ENCODE measurements around the gene DLL4. TPM values are rescaled to one million over a fixed set of nuclear protein-coding genes. Genes with fewer than 3 reads are reported as not detected.
A peak's percentile ranks its signal among the peaks of the same experiment; 100 is the strongest.

DLL4 gene
- total and polyA plus RNA-seq, 2 donors (not counting 1 experiment from before 2014, with no cell fraction given), result 0.07 to 0.30 TPM

DNA sequence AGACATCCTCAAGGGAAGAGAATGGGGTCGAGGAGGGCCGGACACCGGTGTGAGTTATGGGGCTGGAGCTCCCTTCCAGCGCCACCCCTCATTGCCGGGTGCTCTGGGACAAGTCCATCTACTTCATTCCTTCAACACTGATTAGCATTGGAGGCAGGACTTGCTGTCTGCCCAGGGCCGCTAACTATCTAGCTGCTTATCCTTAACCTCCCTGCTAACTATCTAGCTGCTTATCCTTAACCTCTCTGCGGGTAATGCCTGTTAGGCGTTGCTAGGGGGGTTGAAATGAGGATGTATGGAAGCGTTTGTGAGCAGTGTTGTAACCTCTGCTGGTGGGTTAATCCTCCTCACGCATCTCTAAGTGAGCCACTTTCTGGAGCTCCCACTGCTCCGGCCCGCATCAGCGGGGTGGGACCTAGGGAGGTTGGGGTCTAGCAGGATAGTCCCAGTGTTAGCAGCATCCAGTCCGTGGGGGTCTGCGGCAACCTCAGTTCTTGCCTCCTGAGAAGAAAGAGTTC is 13.3 kb downstream of the DLL4 start:
- peak overlapping the region; percentile 63 for H3K27ac Mint-ChIP-seq

More for the DNA sequence above, 13.3 kb downstream of the DLL4 start:
- no peak for DNase-seq
- WGBS (ENCODE audit: insufficient coverage), result 24% methylated on average over 11 of the region's 15 CpGs
- intact Hi-C loops (cut with micrococcal nuclease), result loop anchor here (1.0 to 5.0 kb wide), 2 partner anchors 11 to 80 kb away; partner anchors contain the start of gene CHAC1
- Mint-ChIP-seq H3K9me3 (ENCODE audit: insufficient read depth) (no peaks in the 10 kb centered on the region), H3K27me3 (peaks cover 5% of the 10 kb centered on the region), H3K4me1 (peaks cover 37% of the 10 kb centered on the region), H3K4me3 (peak overlapping the region; percentile 83)
- peak overlapping the region in 1 of 2 donors; percentile 37 for H3K27ac ChIP-seq (ENCODE audit: low read length in 2 of 2)
- H4K20me1 ChIP-seq (ENCODE audit: control insufficient read depth, insufficient read depth, low read length, poor library complexity, severe bottlenecking), result no peaks in the 10 kb centered on the region
- no peaks in the 10 kb centered on the region for H3K9me3 ChIP-seq (ENCODE audit: control extremely low read depth in 1 of 3, control insufficient read depth in 2 of 3, insufficient read depth in 1 of 3, low read length in 2 of 3)
- peaks cover 31 to 35% of the 10 kb centered on the region in 2 donors for H3K4me1 ChIP-seq (ENCODE audit: control insufficient read depth in 2 of 2, insufficient read depth in 2 of 2, low read length in 2 of 2)
- peak overlapping the region; percentile 99 for H3K4me2 ChIP-seq (replicated peaks; ENCODE audit: low read depth, low read length, poor library complexity, severe bottlenecking)
- peak overlapping the region; percentile 78 for H3K9ac ChIP-seq (ENCODE audit: low read length)
- ChIA-PET POLR2A (interaction anchor here (0.6 to 4.0 kb wide), 4 partner anchors 9 to 36 kb away, joined by 3 to 20 read pairs (median 6); partner anchors contain the start of gene CHAC1), CTCF (interaction anchor here (1.2 to 5.7 kb wide), 13 partner anchors 10 to 242 kb away, joined by 3 to 69 read pairs (median 9); partner anchors contain the start of genes CHAC1, DLL4 and VPS18)
- H3K27me3 ChIP-seq (replicated peaks in 1 of 4; ENCODE audit: control extremely low read depth in 1 of 4, control insufficient read depth in 3 of 4, insufficient read depth in 4 of 4, low read length in 3 of 4), result no peaks in the 10 kb centered on the region
- peak overlapping the region; percentile 53 to 78 (median 69) for H3K4me3 ChIP-seq (ENCODE audit: control extremely low read depth in 1 of 5, extremely low read depth in 1 of 5, insufficient read depth in 1 of 5, low read depth in 2 of 5, low read length in 4 of 5)
- TF ChIP-seq, protein P1, sequence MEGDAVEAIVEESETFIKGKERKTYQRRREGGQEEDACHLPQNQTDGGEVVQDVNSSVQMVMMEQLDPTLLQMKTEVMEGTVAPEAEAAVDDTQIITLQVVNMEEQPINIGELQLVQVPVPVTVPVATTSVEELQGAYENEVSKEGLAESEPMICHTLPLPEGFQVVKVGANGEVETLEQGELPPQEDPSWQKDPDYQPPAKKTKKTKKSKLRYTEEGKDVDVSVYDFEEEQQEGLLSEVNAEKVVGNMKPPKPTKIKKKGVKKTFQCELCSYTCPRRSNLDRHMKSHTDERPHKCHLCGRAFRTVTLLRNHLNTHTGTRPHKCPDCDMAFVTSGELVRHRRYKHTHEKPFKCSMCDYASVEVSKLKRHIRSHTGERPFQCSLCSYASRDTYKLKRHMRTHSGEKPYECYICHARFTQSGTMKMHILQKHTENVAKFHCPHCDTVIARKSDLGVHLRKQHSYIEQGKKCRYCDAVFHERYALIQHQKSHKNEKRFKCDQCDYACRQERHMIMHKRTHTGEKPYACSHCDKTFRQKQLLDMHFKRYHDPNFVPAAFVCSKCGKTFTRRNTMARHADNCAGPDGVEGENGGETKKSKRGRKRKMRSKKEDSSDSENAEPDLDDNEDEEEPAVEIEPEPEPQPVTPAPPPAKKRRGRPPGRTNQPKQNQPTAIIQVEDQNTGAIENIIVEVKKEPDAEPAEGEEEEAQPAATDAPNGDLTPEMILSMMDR (IDR thresholded peaks at IDR 0.05), result no peak
- TF ChIP-seq EZH2 (IDR thresholded peaks at IDR 0.05; ENCODE audit: borderline replicate concordance, insufficient read depth, low read depth, low read length, poor library complexity, severe bottlenecking), result no peak
- H3K36me3 ChIP-seq (replicated peaks in 1 of 2; ENCODE audit: control extremely low read depth in 1 of 2, control insufficient read depth in 1 of 2, extremely low read depth in 1 of 2, insufficient read depth in 2 of 2, low read length in 1 of 2), result no peaks in the 10 kb centered on the region
- peak; percentile 2 for ATAC-seq (ENCODE audit: low read depth)
- no peaks in the 10 kb centered on the region for H3K79me2 ChIP-seq (ENCODE audit: control insufficient read depth, insufficient read depth, low read length)
- peak overlapping the region; percentile 96 for H2AFZ ChIP-seq (ENCODE audit: insufficient read depth, low read depth, low read length, poor library complexity, severe bottlenecking)
